BE2C (cell line): ENCODE data around the gene POLRMT.

Experiments used
- DNase-seq: peaks from one replicate; pipeline ENCODE4 v3.0.0-alpha.2; 2020
- H3K27me3 ChIP-seq: fragments of 250-450 bp; sonication (Bioruptor Pico); 2 replicates; pipeline ENCODE4 v1.5.1; 2020; ENCODE audit warnings: mild to moderate bottlenecking
- H3K36me3 ChIP-seq: fragments of 250-450 bp; sonication (Bioruptor Pico); 2 replicates; pipeline ENCODE4 v1.5.1; 2020; ENCODE audit warnings: mild to moderate bottlenecking
- H3K4me1 ChIP-seq: fragments of 250-450 bp; sonication (Bioruptor Pico); 2 replicates; pipeline ENCODE4 v1.5.1; 2020
- H3K4me3 ChIP-seq: 2 replicates; pipeline ENCODE4 v1.5.1; 2011; ENCODE audit warnings: low read depth, low read length
- H3K9me3 ChIP-seq: fragments of 250-450 bp; sonication (Bioruptor Pico); 2 replicates; pipeline ENCODE4 v1.5.1; 2020
- TF ChIP-seq, protein P1 (sequence below): IDR thresholded peaks from 2 replicates; pipeline ENCODE4 v1.5.1; 2012; ENCODE audit warnings: mild to moderate bottlenecking, low read depth, low read length

The POLRMT gene

DNA sequence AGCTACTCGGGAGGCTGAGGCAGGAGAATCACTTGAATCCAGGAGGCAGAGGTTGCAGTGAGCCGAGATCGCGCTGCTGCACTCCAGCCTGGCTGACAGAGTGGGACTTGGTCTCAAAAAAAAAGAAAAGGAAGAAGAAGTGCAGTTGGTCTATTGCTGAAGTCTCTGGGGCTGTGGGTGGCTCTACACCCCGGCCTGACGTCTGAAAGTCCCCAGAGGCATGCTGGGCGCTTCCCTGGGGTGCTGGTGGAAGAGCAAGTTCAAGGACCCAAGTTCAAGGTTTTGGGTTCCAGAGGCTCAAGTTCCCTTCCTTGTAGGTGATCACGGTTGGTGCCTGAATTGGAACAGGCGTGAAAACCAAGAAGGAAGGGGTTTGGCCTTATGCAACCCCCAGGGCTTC, 39.8 kb downstream of the POLRMT start:
- Histone ChIP-seq H3K27me3 (no peaks in the 10 kb centered on the region), H3K9me3 (no peaks in the 10 kb centered on the region), H3K36me3 (no peaks in the 10 kb centered on the region), H3K4me3 (no peak overlapping the region), H3K4me1 (peaks cover 9% of the 10 kb centered on the region)
- TF ChIP-seq, protein P1, sequence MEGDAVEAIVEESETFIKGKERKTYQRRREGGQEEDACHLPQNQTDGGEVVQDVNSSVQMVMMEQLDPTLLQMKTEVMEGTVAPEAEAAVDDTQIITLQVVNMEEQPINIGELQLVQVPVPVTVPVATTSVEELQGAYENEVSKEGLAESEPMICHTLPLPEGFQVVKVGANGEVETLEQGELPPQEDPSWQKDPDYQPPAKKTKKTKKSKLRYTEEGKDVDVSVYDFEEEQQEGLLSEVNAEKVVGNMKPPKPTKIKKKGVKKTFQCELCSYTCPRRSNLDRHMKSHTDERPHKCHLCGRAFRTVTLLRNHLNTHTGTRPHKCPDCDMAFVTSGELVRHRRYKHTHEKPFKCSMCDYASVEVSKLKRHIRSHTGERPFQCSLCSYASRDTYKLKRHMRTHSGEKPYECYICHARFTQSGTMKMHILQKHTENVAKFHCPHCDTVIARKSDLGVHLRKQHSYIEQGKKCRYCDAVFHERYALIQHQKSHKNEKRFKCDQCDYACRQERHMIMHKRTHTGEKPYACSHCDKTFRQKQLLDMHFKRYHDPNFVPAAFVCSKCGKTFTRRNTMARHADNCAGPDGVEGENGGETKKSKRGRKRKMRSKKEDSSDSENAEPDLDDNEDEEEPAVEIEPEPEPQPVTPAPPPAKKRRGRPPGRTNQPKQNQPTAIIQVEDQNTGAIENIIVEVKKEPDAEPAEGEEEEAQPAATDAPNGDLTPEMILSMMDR, result no peak
- DNase-seq, result no peak

DNA sequence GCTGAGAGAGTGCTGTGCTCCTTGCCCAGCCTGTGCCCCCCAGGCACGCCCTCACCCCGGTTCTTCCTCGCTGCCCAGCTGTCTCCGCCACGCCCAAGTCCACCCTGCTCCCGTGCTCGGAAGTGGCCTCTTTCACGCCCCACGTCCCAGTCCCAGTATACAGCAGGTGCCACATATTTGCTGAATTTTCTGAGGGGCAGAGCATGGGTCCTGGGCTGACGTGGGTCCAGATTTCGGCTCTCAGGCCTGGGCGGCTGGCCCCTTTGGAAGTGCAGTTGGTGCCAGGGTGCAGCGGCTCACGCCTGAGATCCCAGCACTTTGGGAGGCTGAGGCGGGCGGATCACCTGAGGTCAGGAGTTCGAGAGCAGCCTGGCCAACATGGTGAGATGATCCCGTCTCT, 40.3 kb downstream of the POLRMT start:
- DNase-seq, result no peak

DNA sequence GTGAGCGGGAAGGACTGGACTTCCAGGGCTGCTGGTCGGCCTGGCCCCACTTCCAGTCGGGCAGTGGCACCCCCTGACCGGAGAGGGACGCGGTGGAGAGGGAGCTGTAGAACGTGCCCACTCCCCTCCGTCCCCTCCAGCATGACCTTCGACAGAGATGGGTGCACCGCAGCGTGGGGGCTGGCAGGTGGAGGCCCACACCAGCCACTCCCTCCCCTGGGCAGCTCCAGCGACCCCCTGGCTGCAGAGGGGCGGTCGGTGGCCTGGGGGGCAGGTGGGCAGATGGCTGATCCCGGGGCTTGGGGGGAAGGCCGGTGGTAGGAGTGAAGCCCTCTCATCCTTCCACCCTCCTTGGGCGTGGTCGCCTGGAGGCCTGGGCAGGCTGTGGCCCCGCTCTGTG, 41.2 kb downstream of the POLRMT start:
- Histone ChIP-seq H3K9me3 (no peaks in the 10 kb centered on the region), H3K36me3 (no peaks in the 10 kb centered on the region), H3K4me3 (no peak overlapping the region), H3K27me3 (no peaks in the 10 kb centered on the region), H3K4me1 (peaks cover 12% of the 10 kb centered on the region)
- no peak for DNase-seq
- TF ChIP-seq, protein P1, result no peak

More for the DNA sequence above, 40.3 kb downstream of the POLRMT start:
- H3K36me3 ChIP-seq, result no peaks in the 10 kb centered on the region
- TF ChIP-seq, protein P1, result no peak
- no peaks in the 10 kb centered on the region for H3K27me3 ChIP-seq
- H3K9me3 ChIP-seq, result no peaks in the 10 kb centered on the region
- peaks cover 12% of the 10 kb centered on the region for H3K4me1 ChIP-seq
- H3K4me3 ChIP-seq, result no peak overlapping the region

DNA sequence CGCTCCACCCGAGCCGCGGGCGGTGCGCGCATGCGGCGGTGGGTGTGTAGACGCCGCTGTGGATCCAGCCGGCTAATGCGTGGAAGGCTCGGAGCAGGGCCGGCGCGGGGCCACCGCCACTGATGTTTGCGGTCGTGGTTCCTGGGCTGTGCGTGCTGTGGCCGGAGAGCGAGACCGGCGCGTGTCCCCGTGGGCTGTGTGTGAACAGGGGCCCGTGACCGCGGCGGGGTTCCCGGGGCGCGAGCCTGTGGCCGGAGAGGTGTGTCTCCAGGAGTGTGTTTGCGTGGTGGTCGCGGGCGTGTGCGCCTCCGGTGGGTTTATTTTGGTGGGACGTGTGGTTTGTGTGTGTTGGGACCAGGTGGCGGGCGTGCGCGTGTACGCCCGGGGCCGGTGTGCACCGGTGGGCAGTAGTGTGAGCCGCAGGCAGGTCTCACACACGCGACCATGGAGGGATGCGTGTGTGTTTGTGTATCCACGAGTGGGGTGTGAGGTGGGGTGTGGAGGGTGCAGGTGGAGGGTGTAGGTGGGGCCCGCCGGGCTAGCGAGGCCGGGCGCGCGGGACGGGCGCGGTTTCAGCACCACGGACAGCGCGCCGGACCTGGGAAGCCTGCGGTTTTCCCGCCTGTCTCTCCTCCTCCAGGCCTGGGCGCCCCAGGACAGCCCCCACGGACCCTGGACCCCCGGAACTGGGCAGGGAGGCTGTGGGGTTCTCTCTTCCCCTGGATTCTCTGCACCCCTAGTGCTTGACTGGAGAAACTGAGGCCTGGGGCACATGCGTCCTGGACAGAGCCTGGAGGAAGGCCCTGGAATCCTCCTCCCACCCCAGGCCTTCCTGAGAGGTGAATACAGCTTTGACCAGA, 42.0 kb downstream of the POLRMT start:
- Histone ChIP-seq H3K27me3 (no peaks in the 10 kb centered on the region), H3K9me3 (no peaks in the 10 kb centered on the region), H3K36me3 (no peaks in the 10 kb centered on the region), H3K4me3 (no peak overlapping the region), H3K4me1 (peaks cover 12% of the 10 kb centered on the region)
- TF ChIP-seq, protein P1, result no peak
- no peak for DNase-seq

DNA sequence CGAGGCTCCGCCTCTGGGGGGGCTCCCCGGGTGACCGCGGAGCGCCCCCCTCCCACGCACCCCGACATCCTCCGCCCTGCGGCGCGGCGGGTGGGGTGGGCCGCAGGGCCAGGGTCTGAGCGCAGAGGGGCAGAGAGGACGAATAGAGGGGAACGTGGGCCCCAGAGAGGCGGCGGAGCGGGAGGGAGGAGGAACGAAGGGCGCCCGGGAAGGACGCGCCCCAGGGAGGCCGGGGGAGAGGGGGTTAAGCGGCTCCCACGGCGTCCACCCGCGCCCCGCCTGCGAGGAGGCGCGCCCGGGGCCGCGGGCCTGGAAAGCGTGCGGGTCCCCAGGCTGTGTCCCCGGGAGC, 42.6 kb downstream of the POLRMT start:
- no peak for DNase-seq
- no peaks in the 10 kb centered on the region for H3K36me3 ChIP-seq
- H3K4me3 ChIP-seq, result peak overlapping the region; percentile 43; the same call in 1 of the 2 replicates
- H3K4me1 ChIP-seq, result peaks cover 12% of the 10 kb centered on the region
- TF ChIP-seq, protein P1, result no peak
- H3K27me3 ChIP-seq, result no peaks in the 10 kb centered on the region
- H3K9me3 ChIP-seq, result no peaks in the 10 kb centered on the region

DNA sequence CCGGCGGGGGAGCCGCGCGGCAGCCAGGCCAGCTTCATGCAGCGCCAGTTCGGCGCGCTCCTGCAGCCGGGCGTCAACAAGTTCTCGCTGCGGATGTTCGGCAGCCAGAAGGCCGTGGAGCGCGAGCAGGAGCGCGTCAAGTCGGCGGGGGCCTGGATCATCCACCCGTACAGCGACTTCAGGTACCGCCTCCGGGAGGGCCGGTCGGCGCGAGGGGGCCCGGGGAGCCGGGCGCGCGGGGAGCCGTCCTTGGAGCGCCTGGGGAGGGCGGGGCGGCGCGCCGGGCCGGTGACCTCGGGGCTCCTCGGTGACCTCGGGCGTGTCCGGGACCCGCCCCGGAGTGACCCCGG, 43.0 kb downstream of the POLRMT start:
- peak; percentile 61 for DNase-seq
- Histone ChIP-seq H3K4me3 (peak overlapping the region; percentile 43), H3K36me3 (no peaks in the 10 kb centered on the region), H3K4me1 (peaks cover 12% of the 10 kb centered on the region), H3K9me3 (no peaks in the 10 kb centered on the region), H3K27me3 (no peaks in the 10 kb centered on the region)
- TF ChIP-seq, protein P1, result no peak
